K562 (cell line): Measurements from ENCODE around the gene TRPM2. TPM values are rescaled to one million over a fixed set of nuclear protein-coding genes. Genes with fewer than 3 reads are reported as not detected.

Experiments used
- ATAC-seq: fragments of 200-7000 bp; cut with Tn5 transposase; 3 replicates; pipeline ENCODE4 v1.9.1; 2020; ENCODE audit warnings: moderate library complexity
- BruUV-seq: library from RNA; stranded (reverse); fragments of 400-500 nt; replicated peaks from 2 replicates; lab custom pipeline; 2021; lab: Mats Ljungman, UMichigan
- CTCF ChIA-PET: fragments of 300-600 bp; formaldehyde crosslinking; extraction: SDS; loops from one replicate; lab custom pipeline; 2021; ENCODE audit warnings: low intra/inter-chr PET ratio; lab: Yijun Ruan, JAX
- POLR2A ChIA-PET: fragments of 300-600, 350-650 bp; sonication (Branson Sonifier 250); formaldehyde crosslinking; extraction: SDS; loops from one replicate; lab custom pipeline; 2021; ENCODE audit warnings: antibody characterized with exemption, inconsistent platforms; lab: Yijun Ruan, JAX
- DNase-seq, 4 experiments: peaks; one replicate each; pipeline versions ENCODE4 v3.0.0 to v3.0.0-alpha.2; 2011 to 2018; ENCODE audit warnings: low spot score in 3 of 4, mixed read lengths in 3 of 4; ENCODE audit errors: extremely low read depth in 1 of 4
- FAIRE-seq: peaks from 2 replicates; lab custom pipeline; 2011; peaks lifted over from hg19 to GRCh38; lab: Jason Lieb, UNC
- H2AFZ ChIP-seq: 2 replicates; pipeline ENCODE4 v1.6.0; 2011; ENCODE audit warnings: low read depth, low read length, control low read depth, inconsistent platforms
- H3K27ac ChIP-seq: fragments of 200-600 bp; 3 replicates; pipeline ENCODE4 v1.8.0; 2011; ENCODE audit warnings: low read depth, mild to moderate bottlenecking, control low read depth, inconsistent platforms, low read length, moderate library complexity, mixed read lengths; ENCODE audit errors: extremely low read depth
- H3K27me3 ChIP-seq, 2 experiments: fragments of 300-600 bp in 1 of 2; 2 replicates in 1 of 2; 3 replicates in 1 of 2; pipeline versions ENCODE4 v1.6.0 to v1.8.0; 2011; ENCODE audit warnings: inconsistent platforms in 2 of 2, low read length in 2 of 2, mild to moderate bottlenecking in 1 of 2, mixed read lengths in 1 of 2, moderate library complexity in 1 of 2; ENCODE audit not compliant: control insufficient read depth in 2 of 2, insufficient read depth in 2 of 2
- H3K36me3 ChIP-seq: fragments of 300-600 bp; 3 replicates; pipeline ENCODE4 v1.8.0; 2011; ENCODE audit warnings: mild to moderate bottlenecking, low read length, inconsistent platforms; ENCODE audit not compliant: control insufficient read depth, insufficient read depth
- H3K4me1 ChIP-seq, 2 experiments: fragments of 200-600 bp in 1 of 2; replicated peaks in 1 of 2; 2 replicates in 1 of 2; 3 replicates in 1 of 2; pipeline versions ENCODE4 v1.5.1 to v1.8.0; 2011; ENCODE audit warnings: inconsistent platforms in 2 of 2, low read length in 2 of 2, mild to moderate bottlenecking in 1 of 2, mixed read lengths in 1 of 2, moderate library complexity in 1 of 2; ENCODE audit not compliant: control insufficient read depth in 2 of 2, insufficient read depth in 2 of 2
- H3K4me2 ChIP-seq: 2 replicates; pipeline ENCODE4 v1.6.1; 2011; ENCODE audit warnings: low read length, control low read depth, inconsistent platforms, mixed read lengths; ENCODE audit not compliant: insufficient read depth
- H3K4me3 ChIP-seq: fragments of 200-600 bp; sonication (generic), shearing (Covaris generic); 2 replicates; pipeline ENCODE4 v1.5.1; 2016; ENCODE audit warnings: control low read depth, inconsistent platforms
- H3K79me2 ChIP-seq: fragments of 200-600 bp; 3 replicates; pipeline ENCODE4 v1.8.0; 2011; ENCODE audit warnings: low read length, inconsistent platforms; ENCODE audit not compliant: control insufficient read depth, insufficient read depth
- H3K9ac ChIP-seq, 2 experiments: 2 replicates each; pipeline versions ENCODE4 v1.6.0 to v1.6.1; 2011; ENCODE audit warnings: low read depth in 2 of 2, low read length in 2 of 2, control low read depth in 1 of 2, inconsistent platforms in 1 of 2, mild to moderate bottlenecking in 1 of 2, mixed read lengths in 1 of 2; ENCODE audit not compliant: insufficient read depth in 1 of 2
- H3K9me1 ChIP-seq: one replicate; pipeline ENCODE4 v1.6.0; 2011; ENCODE audit warnings: inconsistent platforms, mild to moderate bottlenecking, low read length, moderate library complexity; ENCODE audit not compliant: control insufficient read depth, insufficient read depth
- H3K9me3 ChIP-seq: replicated peaks from 2 replicates; pipeline ENCODE4 v1.5.1; 2011; ENCODE audit warnings: low read depth, low read length, inconsistent platforms; ENCODE audit not compliant: control insufficient read depth, insufficient read depth
- H4K20me1 ChIP-seq: replicated peaks from 2 replicates; pipeline ENCODE4 v1.6.1; 2011; ENCODE audit warnings: low read length, inconsistent platforms, mixed read lengths; ENCODE audit not compliant: control insufficient read depth, insufficient read depth
- CHCHD3 ChIP-seq: fragments of 250-450 bp; sonication (Bioruptor Pico); IDR thresholded peaks from 2 replicates; pipeline ENCODE4 v2.1.2; 2022; ENCODE audit warnings: mild to moderate bottlenecking
- HMGXB4 ChIP-seq: sonication (generic); formaldehyde crosslinking; IDR thresholded peaks from 2 replicates; pipeline ENCODE4 v1.8.1; 2023; ENCODE audit warnings: mild to moderate bottlenecking, missing genetic modification reagents
- HNRNPK ChIP-seq: fragments of 200-400 bp; formaldehyde crosslinking; IDR thresholded peaks from one replicate; pipeline ENCODE4 v1.6.1; 2018; ENCODE audit warnings: mild to moderate bottlenecking, low read depth, low read length; ENCODE audit not compliant: poor library complexity, severe bottlenecking
- ZNF77 ChIP-seq: fragments of 250-450 bp; sonication (Bioruptor Pico); IDR thresholded peaks from 2 replicates; pipeline ENCODE4 v1.5.0; 2020
- WGBS: fragments of 100-300 bp; shearing (Covaris generic); methylation state at CpG from one replicate; pipeline ENCODE4 v1.1.6; 2016; ENCODE audit warnings: low coverage, mixed read lengths; ENCODE audit not compliant: insufficient coverage; ENCODE audit errors: missing lambda C conversion rate; 5-methylcytosine and 5-hydroxymethylcytosine counted together
- in situ Hi-C: fragments of 300-500 bp; cut with MboI; formaldehyde crosslinking; loops from 4 replicates; pipeline ENCODE4 v1.15.0; 2018; ENCODE audit warnings: inconsistent platforms, mixed read lengths
- intact Hi-C: fragments of 100-400 bp; cut with micrococcal nuclease; formaldehyde crosslinking; loops from 2 replicates; pipeline ENCODE4 v1.14.2; 2022
- polyA plus RNA-seq, 8 experiments: library from polyadenylated mRNA; depleted of rRNA in 4 of 8; stranded (reverse) in 5 of 8; unstranded in 3 of 8; fragments of >200 nt; fragmentation: Nextera tagmentation in 2 of 8; fragmentation: Illumina TruSeq in 1 of 8; extraction: Ambion mirVana in 2 of 8; extraction: Trizol in 1 of 8; gene quantifications; 2 replicates each; pipeline versions ENCODE4 v1.2.1 to v1.2.3, GENCODE V29; 2011 to 2014; ENCODE audit warnings: inconsistent platforms in 1 of 8, missing spikeins in 1 of 8
- small RNA-seq: library from RNA; depleted of rRNA; stranded (forward); fragments of <200 nt; gene quantifications from one replicate; pipeline ENCODE3, GENCODE V24; 2014
- total RNA-seq, 7 experiments: library from RNA; depleted of rRNA in 6 of 7; stranded (reverse); fragments of >200 nt in 6 of 7; fragmentation: Illumina TruSeq in 2 of 7; extraction: Trizol in 2 of 7; gene quantifications; 2 replicates each; pipeline versions ENCODE4 v1.2.1 to v1.2.3, GENCODE V29; 2011 to 2021; ENCODE audit warnings: low replicate concordance in 1 of 7

Gene TRPM2
- total and polyA plus RNA-seq, 9 of the 15 experiments (the other 6 are each of a cell fraction or from before 2014, with no cell fraction given), result 0.33 to 2.1 (median 0.98) TPM; not detected in 2

- no peak overlapping the region for H3K9ac ChIP-seq
- H4K20me1 ChIP-seq, result no peaks in the 10 kb centered on the region
- H3K79me2 ChIP-seq, result no peaks in the 10 kb centered on the region
- no peak overlapping the region for H3K4me3 ChIP-seq
- FAIRE-seq (no peak), DNase-seq (no peak), ATAC-seq (no peak)
- intact Hi-C loops, result no loop called here
- H3K4me2 ChIP-seq, result no peak overlapping the region
- ChIA-PET POLR2A (interaction anchor here (0.6 kb wide), 1 partner anchor 110 kb away, joined by 3 read pairs; no protein-coding TSS in a partner anchor), CTCF (no interaction called here)
- no TSS peak for BruUV-seq
- WGBS, result under 1% methylated on average over 9 of the region's 9 CpGs
- in situ Hi-C loops, result no loop called here
- H3K4me1 ChIP-seq, result 0 out of 5 replicates have a peak, but pooled peaks cover 0 to 2% of the 10 kb centered on the region in 2 experiments
- TF ChIP-seq HMGXB4 (CRISPR knock-in tag), result no peak
- TF ChIP-seq ZNF77 (CRISPR knock-in tag), result no peak
- no peak for TF ChIP-seq CHCHD3 (CRISPR knock-in tag)
- no peak for TF ChIP-seq HNRNPK
- H3K27me3 ChIP-seq, result peaks cover 26 to 57% of the 10 kb centered on the region in 2 experiments
- H3K9me1 ChIP-seq, result no peaks in the 10 kb centered on the region
- no peaks in the 10 kb centered on the region for H3K9me3 ChIP-seq
- no peaks in the 10 kb centered on the region for H3K36me3 ChIP-seq
- no peak overlapping the region for H2AFZ ChIP-seq
- H3K27ac ChIP-seq, result no peak overlapping the region
Observed at GRCh38 chr21:44490816-44491215, 137.4 kb downstream of the TRPM2 start.

Small RNAs within 50 kb of the gene (small RNA-seq; reads per million reads assigned to genes)
- gene RF00285, result not detected

Other genes with a start within 250 kb of the TRPM2 start
Only the 7 nearest of the 15 such genes appear.
- 0.18 and 0.24 TPM in 2 replicates for gene ICOSLG, start 112.7 kb upstream of the TRPM2 start, total RNA-seq (2014; rRNA removed)
- gene ICOSLG, start 112.7 kb upstream of the TRPM2 start, total RNA-seq (2014; rRNA removed; fragmentation: Illumina TruSeq; extraction: Trizol), result 0.07 TPM in 1 of 2 replicates, not detected in the other
- gene ICOSLG, start 112.7 kb upstream of the TRPM2 start, total RNA-seq (2015; rRNA removed; fragmentation: Illumina TruSeq; extraction: Trizol), result 0.07 and 0.19 TPM in 2 replicates
- 0.34 and 0.62 TPM in 2 replicates for gene ICOSLG, start 112.7 kb upstream of the TRPM2 start, total RNA-seq (2021)
- gene ICOSLG, start 112.7 kb upstream of the TRPM2 start, polyA plus RNA-seq (2011; rRNA removed), result 1.4 and 2.8 TPM in 2 replicates
- 0.15 and 0.39 TPM in 2 replicates for gene ICOSLG, start 112.7 kb upstream of the TRPM2 start, polyA plus RNA-seq (2014; fragmentation: Illumina TruSeq; extraction: Trizol)
- gene ICOSLG, start 112.7 kb upstream of the TRPM2 start, polyA plus RNA-seq (2014; fragmentation: Nextera tagmentation; extraction: Ambion mirVana), result under 1 TPM; 0.01 TPM
- gene ICOSLG, start 112.7 kb upstream of the TRPM2 start, polyA plus RNA-seq (2014; rRNA removed), result 0.15 and 0.23 TPM in 2 replicates
- 0.12 TPM in 1 of 2 replicates, not detected in the other for gene DNMT3L, start 91.7 kb upstream of the TRPM2 start, total RNA-seq (2014; rRNA removed)
- not detected in 2 replicates for gene DNMT3L, start 91.7 kb upstream of the TRPM2 start, total RNA-seq (2014; rRNA removed; fragmentation: Illumina TruSeq; extraction: Trizol)
- not detected in 2 replicates for gene DNMT3L, start 91.7 kb upstream of the TRPM2 start, total RNA-seq (2015; rRNA removed; fragmentation: Illumina TruSeq; extraction: Trizol)
- gene DNMT3L, start 91.7 kb upstream of the TRPM2 start, total RNA-seq (2021), result not detected in 2 replicates
- gene DNMT3L, start 91.7 kb upstream of the TRPM2 start, polyA plus RNA-seq (2011; rRNA removed), result 0.09 TPM in 1 of 2 replicates, not detected in the other
- gene DNMT3L, start 91.7 kb upstream of the TRPM2 start, polyA plus RNA-seq (2014; fragmentation: Illumina TruSeq; extraction: Trizol), result not detected in 2 replicates
- gene DNMT3L, start 91.7 kb upstream of the TRPM2 start, polyA plus RNA-seq (2014; fragmentation: Nextera tagmentation; extraction: Ambion mirVana), result not detected
- gene DNMT3L, start 91.7 kb upstream of the TRPM2 start, polyA plus RNA-seq (2014; rRNA removed), result 0.08 TPM in 1 of 2 replicates, not detected in the other
- not detected in 2 replicates for gene AIRE, start 67.7 kb upstream of the TRPM2 start, total RNA-seq (2014; rRNA removed)
- gene AIRE, start 67.7 kb upstream of the TRPM2 start, total RNA-seq (2014; rRNA removed; fragmentation: Illumina TruSeq; extraction: Trizol), result not detected in 2 replicates
- gene AIRE, start 67.7 kb upstream of the TRPM2 start, total RNA-seq (2015; rRNA removed; fragmentation: Illumina TruSeq; extraction: Trizol), result not detected in 2 replicates
- not detected in 2 replicates for gene AIRE, start 67.7 kb upstream of the TRPM2 start, total RNA-seq (2021)
- gene AIRE, start 67.7 kb upstream of the TRPM2 start, polyA plus RNA-seq (2011; rRNA removed), result not detected in 2 replicates
- gene AIRE, start 67.7 kb upstream of the TRPM2 start, polyA plus RNA-seq (2014; fragmentation: Illumina TruSeq; extraction: Trizol), result not detected in 2 replicates
- under 1 TPM in 1 of 2 experiments, not detected in 1; 0.01 TPM for gene AIRE, start 67.7 kb upstream of the TRPM2 start, polyA plus RNA-seq (2014; fragmentation: Nextera tagmentation; extraction: Ambion mirVana)
- not detected in 2 replicates for gene AIRE, start 67.7 kb upstream of the TRPM2 start, polyA plus RNA-seq (2014; rRNA removed)
- 86.9 and 98.3 TPM in 2 replicates for gene PFKL, start 53.6 kb upstream of the TRPM2 start, total RNA-seq (2014; rRNA removed)
- 13.8 and 22.2 TPM in 2 replicates for gene PFKL, start 53.6 kb upstream of the TRPM2 start, total RNA-seq (2014; rRNA removed; fragmentation: Illumina TruSeq; extraction: Trizol)
- 45.6 and 45.8 TPM in 2 replicates for gene PFKL, start 53.6 kb upstream of the TRPM2 start, total RNA-seq (2015; rRNA removed; fragmentation: Illumina TruSeq; extraction: Trizol)
- gene PFKL, start 53.6 kb upstream of the TRPM2 start, total RNA-seq (2021), result 108 and 124 TPM in 2 replicates
- gene PFKL, start 53.6 kb upstream of the TRPM2 start, polyA plus RNA-seq (2011; rRNA removed), result 50.0 and 84.1 TPM in 2 replicates
- 37.6 and 65.2 TPM in 2 replicates for gene PFKL, start 53.6 kb upstream of the TRPM2 start, polyA plus RNA-seq (2014; fragmentation: Illumina TruSeq; extraction: Trizol)
- gene PFKL, start 53.6 kb upstream of the TRPM2 start, polyA plus RNA-seq (2014; fragmentation: Nextera tagmentation; extraction: Ambion mirVana), result 1 to 10 TPM; 1.1 to 3.9 TPM
- 83.0 and 83.1 TPM in 2 replicates for gene PFKL, start 53.6 kb upstream of the TRPM2 start, polyA plus RNA-seq (2014; rRNA removed)
- 12.6 and 17.3 TPM in 2 replicates for gene CFAP410, start 14.2 kb upstream of the TRPM2 start, total RNA-seq (2014; rRNA removed)
- 0.35 and 0.55 TPM in 2 replicates for gene CFAP410, start 14.2 kb upstream of the TRPM2 start, total RNA-seq (2014; rRNA removed; fragmentation: Illumina TruSeq; extraction: Trizol)
- 2.6 and 2.7 TPM in 2 replicates for gene CFAP410, start 14.2 kb upstream of the TRPM2 start, total RNA-seq (2015; rRNA removed; fragmentation: Illumina TruSeq; extraction: Trizol)
- 7.6 and 8.3 TPM in 2 replicates for gene CFAP410, start 14.2 kb upstream of the TRPM2 start, total RNA-seq (2021)
- gene CFAP410, start 14.2 kb upstream of the TRPM2 start, polyA plus RNA-seq (2011; rRNA removed), result 2.3 and 5.5 TPM in 2 replicates
- 0.52 and 2.1 TPM in 2 replicates for gene CFAP410, start 14.2 kb upstream of the TRPM2 start, polyA plus RNA-seq (2014; fragmentation: Illumina TruSeq; extraction: Trizol)
- under 1 TPM; 0.07 to 0.18 TPM for gene CFAP410, start 14.2 kb upstream of the TRPM2 start, polyA plus RNA-seq (2014; fragmentation: Nextera tagmentation; extraction: Ambion mirVana)
- 6.5 and 8.1 TPM in 2 replicates for gene CFAP410, start 14.2 kb upstream of the TRPM2 start, polyA plus RNA-seq (2014; rRNA removed)
- gene LRRC3, start 101.9 kb downstream of the TRPM2 start, total RNA-seq (2014; rRNA removed), result not detected in 2 replicates
- not detected in 2 replicates for gene LRRC3, start 101.9 kb downstream of the TRPM2 start, total RNA-seq (2014; rRNA removed; fragmentation: Illumina TruSeq; extraction: Trizol)
- gene LRRC3, start 101.9 kb downstream of the TRPM2 start, total RNA-seq (2015; rRNA removed; fragmentation: Illumina TruSeq; extraction: Trizol), result not detected in 2 replicates
- gene LRRC3, start 101.9 kb downstream of the TRPM2 start, total RNA-seq (2021), result 0.04 TPM in 2 replicates
- gene LRRC3, start 101.9 kb downstream of the TRPM2 start, polyA plus RNA-seq (2011; rRNA removed), result 0.03 and 0.04 TPM in 2 replicates
- gene LRRC3, start 101.9 kb downstream of the TRPM2 start, polyA plus RNA-seq (2014; fragmentation: Illumina TruSeq; extraction: Trizol), result not detected in 2 replicates
- not detected for gene LRRC3, start 101.9 kb downstream of the TRPM2 start, polyA plus RNA-seq (2014; fragmentation: Nextera tagmentation; extraction: Ambion mirVana)
- 0.03 TPM in 1 of 2 replicates, not detected in the other for gene LRRC3, start 101.9 kb downstream of the TRPM2 start, polyA plus RNA-seq (2014; rRNA removed)
- gene KRTAP10-1, start 186.6 kb downstream of the TRPM2 start, total RNA-seq (2014; rRNA removed), result not detected in 2 replicates
- not detected in 2 replicates for gene KRTAP10-1, start 186.6 kb downstream of the TRPM2 start, total RNA-seq (2014; rRNA removed; fragmentation: Illumina TruSeq; extraction: Trizol)
- not detected in 2 replicates for gene KRTAP10-1, start 186.6 kb downstream of the TRPM2 start, total RNA-seq (2015; rRNA removed; fragmentation: Illumina TruSeq; extraction: Trizol)
- not detected in 2 replicates for gene KRTAP10-1, start 186.6 kb downstream of the TRPM2 start, total RNA-seq (2021)
- gene KRTAP10-1, start 186.6 kb downstream of the TRPM2 start, polyA plus RNA-seq (2011; rRNA removed), result not detected in 2 replicates
- gene KRTAP10-1, start 186.6 kb downstream of the TRPM2 start, polyA plus RNA-seq (2014; fragmentation: Illumina TruSeq; extraction: Trizol), result not detected in 2 replicates
- not detected for gene KRTAP10-1, start 186.6 kb downstream of the TRPM2 start, polyA plus RNA-seq (2014; fragmentation: Nextera tagmentation; extraction: Ambion mirVana)
- gene KRTAP10-1, start 186.6 kb downstream of the TRPM2 start, polyA plus RNA-seq (2014; rRNA removed), result not detected in 2 replicates